WTC11 (cell line): Measurements from ENCODE around the gene CELSR3. TPM values are rescaled to one million over a fixed set of nuclear protein-coding genes. Genes with fewer than 3 reads are reported as not detected.

Experiments
- ATAC-seq: fragments of 200-7000 bp; cut with Tn5 transposase; 2 replicates; pipeline ENCODE4 v1.10.0; 2021; ENCODE audit warnings: mild to moderate bottlenecking, moderate library complexity
- CTCF ChIA-PET: fragments of 300-600 bp; sonication (Branson Sonifier 250); formaldehyde crosslinking; loops from one replicate; lab custom pipeline; 2021; ENCODE audit warnings: antibody characterized with exemption; lab: Charles Lee
- POLR2A ChIA-PET: fragments of 350-600 bp; sonication (Branson Sonifier 250); formaldehyde crosslinking; loops from one replicate; lab custom pipeline; 2021; ENCODE audit warnings: antibody characterized with exemption; lab: Charles Lee
- DNase-seq: peaks from one replicate; pipeline ENCODE4 v3.0.0; 2021; ENCODE audit warnings: low spot score
- H3K27ac Mint-ChIP-seq: 2 replicates; pipeline ENCODE4 v1.8.0; 2021; ENCODE audit warnings: mixed read lengths
- H3K27me3 Mint-ChIP-seq: 2 replicates; pipeline ENCODE4 v1.8.0; 2021; ENCODE audit warnings: low read depth, mild to moderate bottlenecking, moderate library complexity, mixed read lengths
- H3K36me3 Mint-ChIP-seq: 2 replicates; pipeline ENCODE4 v1.8.0; 2021; ENCODE audit warnings: mixed read lengths
- H3K4me1 Mint-ChIP-seq: 2 replicates; pipeline ENCODE4 v1.8.0; 2022; ENCODE audit warnings: mixed read lengths
- H3K4me3 Mint-ChIP-seq: 2 replicates; pipeline ENCODE4 v1.8.0; 2021; ENCODE audit warnings: mild to moderate bottlenecking, moderate library complexity, mixed read lengths
- H3K9me3 Mint-ChIP-seq: 2 replicates; pipeline ENCODE4 v1.8.0; 2021; ENCODE audit warnings: mixed read lengths
- ARID4B ChIP-seq: sonication (generic); formaldehyde crosslinking; IDR thresholded peaks from 2 replicates; pipeline ENCODE4 v1.8.0; 2023; ENCODE audit warnings: missing genetic modification reagents, mild to moderate bottlenecking, borderline replicate concordance
- ATF1 ChIP-seq: sonication (generic); formaldehyde crosslinking; IDR thresholded peaks from 2 replicates; pipeline ENCODE4 v1.8.1; 2023; ENCODE audit warnings: mild to moderate bottlenecking, moderate library complexity, missing genetic modification reagents
- CREB1 ChIP-seq: sonication (generic); formaldehyde crosslinking; IDR thresholded peaks from 2 replicates; pipeline ENCODE4 v1.8.0; 2023; ENCODE audit warnings: mild to moderate bottlenecking, missing genetic modification reagents
- E2F4 ChIP-seq: sonication (generic); formaldehyde crosslinking; IDR thresholded peaks from 2 replicates; pipeline ENCODE4 v1.8.1; 2022; ENCODE audit warnings: low read depth, mild to moderate bottlenecking, moderate library complexity, missing genetic modification reagents, borderline replicate concordance
- ELF4 ChIP-seq: sonication (generic); formaldehyde crosslinking; IDR thresholded peaks from 2 replicates; pipeline ENCODE4 v1.8.1; 2022; ENCODE audit warnings: low read depth, mild to moderate bottlenecking, moderate library complexity, missing genetic modification reagents
- ETV6 ChIP-seq: sonication (generic); formaldehyde crosslinking; IDR thresholded peaks from 2 replicates; pipeline ENCODE4 v1.8.1; 2022; ENCODE audit warnings: mild to moderate bottlenecking, missing genetic modification reagents
- GABPB1 ChIP-seq: sonication (generic); formaldehyde crosslinking; IDR thresholded peaks from 2 replicates; pipeline ENCODE4 v1.8.1; 2023; ENCODE audit warnings: mild to moderate bottlenecking, missing genetic modification reagents
- MXD4 ChIP-seq: fragments of 250-450 bp; sonication (Bioruptor Pico); IDR thresholded peaks from 2 replicates; pipeline ENCODE4 v1.8.0; 2021; ENCODE audit warnings: mild to moderate bottlenecking, moderate library complexity, borderline replicate concordance
- NR2C2 ChIP-seq: sonication (generic); formaldehyde crosslinking; IDR thresholded peaks from 2 replicates; pipeline ENCODE4 v1.8.0; 2022; ENCODE audit warnings: mild to moderate bottlenecking, missing genetic modification reagents
- RORB ChIP-seq: fragments of 250-450 bp; sonication (Bioruptor Pico); IDR thresholded peaks from 2 replicates; pipeline ENCODE4 v1.9.0; 2021; ENCODE audit warnings: mild to moderate bottlenecking
- SMAD4 ChIP-seq: sonication (generic); formaldehyde crosslinking; IDR thresholded peaks from 2 replicates; pipeline ENCODE4 v1.8.0; 2022; ENCODE audit warnings: mild to moderate bottlenecking, missing genetic modification reagents
- SOX15 ChIP-seq: fragments of 250-450 bp; sonication (Bioruptor Pico); IDR thresholded peaks from 2 replicates; pipeline ENCODE4 v1.9.0; 2021; ENCODE audit warnings: mild to moderate bottlenecking
- SP1 ChIP-seq: sonication (generic); formaldehyde crosslinking; conservative IDR thresholded peaks from 2 replicates; pipeline ENCODE4 v1.8.1; 2022; ENCODE audit warnings: missing genetic modification reagents
- TP53 ChIP-seq: sonication (generic); formaldehyde crosslinking; IDR thresholded peaks from 2 replicates; pipeline ENCODE4 v1.8.1; 2023; ENCODE audit warnings: mild to moderate bottlenecking, missing genetic modification reagents
- ZBTB21 ChIP-seq: sonication (generic); formaldehyde crosslinking; IDR thresholded peaks from 2 replicates; pipeline ENCODE4 v1.8.1; 2023; ENCODE audit warnings: mild to moderate bottlenecking, missing genetic modification reagents, borderline replicate concordance
- ZNF671 ChIP-seq: fragments of 250-450 bp; sonication (Bioruptor Pico); IDR thresholded peaks from 2 replicates; pipeline ENCODE4 v1.8.0; 2021; ENCODE audit warnings: mild to moderate bottlenecking
- ZSCAN18 ChIP-seq: fragments of 250-450 bp; sonication (Bioruptor Pico); IDR thresholded peaks from 2 replicates; pipeline ENCODE4 v2.1.2; 2022; ENCODE audit warnings: mild to moderate bottlenecking, moderate library complexity
- total RNA-seq: library from RNA; stranded (reverse); gene quantifications from 3 replicates; pipeline ENCODE4 v1.2.3, GENCODE V29; 2021
- TF ChIP-seq, protein P1 (sequence below): sonication (generic); formaldehyde crosslinking; IDR thresholded peaks from 2 replicates; pipeline ENCODE4 v1.8.1; 2023; ENCODE audit warnings: mild to moderate bottlenecking, missing genetic modification reagents, moderate library complexity
- TF ChIP-seq, protein P2 (sequence below): sonication (generic); formaldehyde crosslinking; IDR thresholded peaks from 2 replicates; pipeline ENCODE4 v1.8.0; 2022; ENCODE audit warnings: mild to moderate bottlenecking, missing genetic modification reagents
- TF ChIP-seq, protein P3 (sequence below): sonication (generic); formaldehyde crosslinking; conservative IDR thresholded peaks from 2 replicates; pipeline ENCODE4 v1.8.1; 2022; ENCODE audit warnings: mild to moderate bottlenecking, missing genetic modification reagents
- TF ChIP-seq, protein P4 (sequence below): sonication (generic); formaldehyde crosslinking; IDR thresholded peaks from 2 replicates; pipeline ENCODE4 v1.8.1; 2023; ENCODE audit warnings: mild to moderate bottlenecking, missing genetic modification reagents, moderate library complexity
- TF ChIP-seq, protein P5 (sequence below): sonication (generic); formaldehyde crosslinking; IDR thresholded peaks from 2 replicates; pipeline ENCODE4 v1.8.1; 2022; ENCODE audit warnings: mild to moderate bottlenecking, moderate library complexity, missing genetic modification reagents

The CELSR3 gene
- total RNA-seq, 1 experiment from 2014 or later, result 27.9 TPM

DNA sequence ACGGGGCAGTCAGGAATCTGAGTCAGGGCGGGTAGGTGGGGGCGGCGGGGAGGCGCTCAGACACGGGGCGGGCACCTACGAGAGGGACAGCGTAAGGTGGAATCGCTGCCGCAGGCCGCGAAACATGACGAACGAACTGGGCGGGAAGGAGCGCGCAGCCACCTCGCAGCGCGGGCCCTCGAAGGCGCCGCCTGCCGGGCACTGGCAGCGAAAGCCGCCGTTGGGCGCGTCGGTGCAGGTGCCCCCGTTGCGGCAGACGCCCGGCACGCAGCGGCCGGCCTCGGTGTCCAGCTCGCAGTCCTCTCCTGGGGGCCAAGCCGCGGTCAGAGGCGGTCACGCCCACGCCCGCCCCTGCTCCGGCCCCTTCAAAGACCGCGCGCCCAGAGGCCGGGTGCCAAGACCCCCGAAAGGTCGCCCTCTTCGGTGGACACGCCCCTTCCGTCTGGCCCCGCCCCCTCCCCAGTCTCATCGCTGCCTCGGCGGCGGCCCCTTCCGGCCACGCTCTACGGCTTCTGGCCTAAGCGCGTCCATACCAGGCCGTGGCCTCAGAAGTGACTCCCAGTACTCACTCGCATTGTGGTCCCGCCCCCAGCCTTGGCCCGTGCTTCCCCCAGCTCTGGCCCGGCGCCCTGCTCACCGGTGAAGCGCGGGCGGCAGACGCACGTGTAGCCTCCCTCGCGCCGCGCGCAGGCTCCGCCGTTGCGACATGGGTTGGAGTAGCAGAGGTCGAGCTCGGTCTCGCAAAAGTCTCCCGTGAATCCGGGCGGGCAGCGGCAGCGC, 6.4 kb downstream of the CELSR3 start (continued):
- TF ChIP-seq, protein P1, sequence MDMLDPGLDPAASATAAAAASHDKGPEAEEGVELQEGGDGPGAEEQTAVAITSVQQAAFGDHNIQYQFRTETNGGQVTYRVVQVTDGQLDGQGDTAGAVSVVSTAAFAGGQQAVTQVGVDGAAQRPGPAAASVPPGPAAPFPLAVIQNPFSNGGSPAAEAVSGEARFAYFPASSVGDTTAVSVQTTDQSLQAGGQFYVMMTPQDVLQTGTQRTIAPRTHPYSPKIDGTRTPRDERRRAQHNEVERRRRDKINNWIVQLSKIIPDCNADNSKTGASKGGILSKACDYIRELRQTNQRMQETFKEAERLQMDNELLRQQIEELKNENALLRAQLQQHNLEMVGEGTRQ, result no peak
- TF ChIP-seq SOX15 (CRISPR knock-in tag), result no peak
- TF ChIP-seq RORB, result no peak
- TF ChIP-seq, protein P2, sequence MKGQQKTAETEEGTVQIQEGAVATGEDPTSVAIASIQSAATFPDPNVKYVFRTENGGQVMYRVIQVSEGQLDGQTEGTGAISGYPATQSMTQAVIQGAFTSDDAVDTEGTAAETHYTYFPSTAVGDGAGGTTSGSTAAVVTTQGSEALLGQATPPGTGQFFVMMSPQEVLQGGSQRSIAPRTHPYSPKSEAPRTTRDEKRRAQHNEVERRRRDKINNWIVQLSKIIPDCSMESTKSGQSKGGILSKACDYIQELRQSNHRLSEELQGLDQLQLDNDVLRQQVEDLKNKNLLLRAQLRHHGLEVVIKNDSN (CRISPR knock-in tag), result peak; percentile 56; the same call in 1 of the 2 replicates
- TF ChIP-seq E2F4 (CRISPR knock-in tag), result no peak; the same call in 1 of the 2 replicates
- TF ChIP-seq, protein P3, sequence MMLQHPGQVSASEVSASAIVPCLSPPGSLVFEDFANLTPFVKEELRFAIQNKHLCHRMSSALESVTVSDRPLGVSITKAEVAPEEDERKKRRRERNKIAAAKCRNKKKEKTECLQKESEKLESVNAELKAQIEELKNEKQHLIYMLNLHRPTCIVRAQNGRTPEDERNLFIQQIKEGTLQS (CRISPR knock-in tag), result no peak
- peak; percentile 86; the same call in 1 of the 2 replicates for TF ChIP-seq ETV6 (CRISPR knock-in tag)
- TF ChIP-seq TP53 (CRISPR knock-in tag), result no peak
- TF ChIP-seq SP1, result peak; percentile 85
- TF ChIP-seq ZBTB21 (CRISPR knock-in tag), result peak; percentile 19; the same call in 1 of the 2 replicates
- TF ChIP-seq ZNF671 (CRISPR knock-in tag), result no peak
- TF ChIP-seq NR2C2, result no peak; the same call in 1 of the 2 replicates
- peak; percentile 26; the same call in 1 of the 2 replicates for TF ChIP-seq CREB1 (CRISPR knock-in tag)
- TF ChIP-seq GABPB1 (CRISPR knock-in tag), result no peak
- 0 out of 2 replicates have a peak, but pooled peaks have one; percentile 37 for TF ChIP-seq SMAD4
- 0 out of 2 replicates have a peak, but pooled peaks have one; percentile 39 for TF ChIP-seq ATF1 (CRISPR knock-in tag)
- TF ChIP-seq, protein P4, sequence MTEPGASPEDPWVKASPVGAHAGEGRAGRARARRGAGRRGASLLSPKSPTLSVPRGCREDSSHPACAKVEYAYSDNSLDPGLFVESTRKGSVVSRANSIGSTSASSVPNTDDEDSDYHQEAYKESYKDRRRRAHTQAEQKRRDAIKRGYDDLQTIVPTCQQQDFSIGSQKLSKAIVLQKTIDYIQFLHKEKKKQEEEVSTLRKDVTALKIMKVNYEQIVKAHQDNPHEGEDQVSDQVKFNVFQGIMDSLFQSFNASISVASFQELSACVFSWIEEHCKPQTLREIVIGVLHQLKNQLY (CRISPR knock-in tag), result no peak

- Mint-ChIP-seq H3K27ac (peak overlapping the region; percentile 27; the same call in 1 of the 2 replicates), H3K36me3 (peaks cover 41% of the 10 kb centered on the region), H3K27me3 (peaks cover 4% of the 10 kb centered on the region; the same call in 1 of the 2 replicates), H3K9me3 (peaks cover 6% of the 10 kb centered on the region; the same call in 1 of the 2 replicates), H3K4me3 (peak overlapping the region; percentile 63), H3K4me1 (peaks cover 13% of the 10 kb centered on the region)
- ChIA-PET POLR2A (interaction anchor here (2.5 kb wide), 1 partner anchor 20 kb away, joined by 13 read pairs; the partner anchor contains the start of gene SLC26A6), CTCF (interaction anchor here (0.6 to 4.6 kb wide), 5 partner anchors 15 to 98 kb away, joined by 3 to 46 read pairs (median 6); partner anchors contain the start of gene SLC26A6)
- no peak for ATAC-seq
- DNase-seq, result no peak
- TF ChIP-seq, protein P2 (CRISPR knock-in tag), result no peak
- no peak for TF ChIP-seq ZSCAN18 (CRISPR knock-in tag)
- TF ChIP-seq ATF1 (CRISPR knock-in tag), result no peak
- TF ChIP-seq MXD4, result no peak
- TF ChIP-seq, protein P5, sequence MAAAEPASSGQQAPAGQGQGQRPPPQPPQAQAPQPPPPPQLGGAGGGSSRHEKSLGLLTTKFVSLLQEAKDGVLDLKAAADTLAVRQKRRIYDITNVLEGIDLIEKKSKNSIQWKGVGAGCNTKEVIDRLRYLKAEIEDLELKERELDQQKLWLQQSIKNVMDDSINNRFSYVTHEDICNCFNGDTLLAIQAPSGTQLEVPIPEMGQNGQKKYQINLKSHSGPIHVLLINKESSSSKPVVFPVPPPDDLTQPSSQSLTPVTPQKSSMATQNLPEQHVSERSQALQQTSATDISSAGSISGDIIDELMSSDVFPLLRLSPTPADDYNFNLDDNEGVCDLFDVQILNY, result no peak
- no peak for TF ChIP-seq ELF4 (CRISPR knock-in tag)
- no peak for TF ChIP-seq ARID4B (CRISPR knock-in tag)
- TF ChIP-seq ZBTB21 (CRISPR knock-in tag), result no peak
These were observed 7.1 kb downstream of the CELSR3 start for GRCh38 chr3:48655606-48656005.
